ENCODE measurements around the gene ADAM15.

The ADAM15 gene

DNA sequence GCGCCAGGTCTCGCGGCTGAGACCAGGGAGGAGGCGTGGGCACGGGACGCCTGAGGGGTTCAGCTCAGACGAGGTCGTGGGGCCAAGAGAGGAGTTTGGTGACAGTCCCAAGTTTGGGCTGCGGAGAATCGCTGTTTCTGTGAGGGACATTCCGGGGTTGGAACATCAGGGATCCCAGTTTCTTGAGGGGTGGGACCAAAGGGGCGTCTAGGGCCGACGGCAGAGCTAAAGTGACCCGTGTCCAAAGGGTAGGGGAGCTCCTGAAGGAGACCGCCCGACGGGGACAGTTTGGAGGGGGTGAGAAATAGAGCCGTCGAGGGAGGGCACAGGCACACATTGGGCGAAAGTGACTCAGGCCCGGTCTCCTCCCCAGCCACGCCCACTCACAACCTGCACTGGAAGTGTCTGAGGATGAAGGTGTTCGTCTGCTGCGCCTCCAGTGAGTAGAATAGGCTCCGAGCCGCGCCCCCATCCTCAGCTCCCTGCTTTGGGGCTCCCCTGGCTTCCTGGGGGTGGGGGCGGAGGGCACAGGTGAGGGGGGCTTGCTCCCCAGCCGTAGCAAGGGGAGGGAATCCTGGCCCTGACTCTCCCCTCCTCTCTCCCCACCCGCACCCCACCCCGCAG is 34.5 kb downstream of the ADAM15 start:
- TF ChIP-seq, protein P1, sequence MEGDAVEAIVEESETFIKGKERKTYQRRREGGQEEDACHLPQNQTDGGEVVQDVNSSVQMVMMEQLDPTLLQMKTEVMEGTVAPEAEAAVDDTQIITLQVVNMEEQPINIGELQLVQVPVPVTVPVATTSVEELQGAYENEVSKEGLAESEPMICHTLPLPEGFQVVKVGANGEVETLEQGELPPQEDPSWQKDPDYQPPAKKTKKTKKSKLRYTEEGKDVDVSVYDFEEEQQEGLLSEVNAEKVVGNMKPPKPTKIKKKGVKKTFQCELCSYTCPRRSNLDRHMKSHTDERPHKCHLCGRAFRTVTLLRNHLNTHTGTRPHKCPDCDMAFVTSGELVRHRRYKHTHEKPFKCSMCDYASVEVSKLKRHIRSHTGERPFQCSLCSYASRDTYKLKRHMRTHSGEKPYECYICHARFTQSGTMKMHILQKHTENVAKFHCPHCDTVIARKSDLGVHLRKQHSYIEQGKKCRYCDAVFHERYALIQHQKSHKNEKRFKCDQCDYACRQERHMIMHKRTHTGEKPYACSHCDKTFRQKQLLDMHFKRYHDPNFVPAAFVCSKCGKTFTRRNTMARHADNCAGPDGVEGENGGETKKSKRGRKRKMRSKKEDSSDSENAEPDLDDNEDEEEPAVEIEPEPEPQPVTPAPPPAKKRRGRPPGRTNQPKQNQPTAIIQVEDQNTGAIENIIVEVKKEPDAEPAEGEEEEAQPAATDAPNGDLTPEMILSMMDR (IDR thresholded peaks at IDR 0.05; ENCODE audit: low read depth, low read length), result no peak
- no peak for DNase-seq (ENCODE audit: low read depth, low spot score)
- H3K4me3 ChIP-seq (ENCODE audit: low read depth, low read length), result peak overlapping the region; percentile 78
- in situ Hi-C loops (cut with HindIII; ENCODE audit: low sequenced_read_pairs), result no loop called here

DNA sequence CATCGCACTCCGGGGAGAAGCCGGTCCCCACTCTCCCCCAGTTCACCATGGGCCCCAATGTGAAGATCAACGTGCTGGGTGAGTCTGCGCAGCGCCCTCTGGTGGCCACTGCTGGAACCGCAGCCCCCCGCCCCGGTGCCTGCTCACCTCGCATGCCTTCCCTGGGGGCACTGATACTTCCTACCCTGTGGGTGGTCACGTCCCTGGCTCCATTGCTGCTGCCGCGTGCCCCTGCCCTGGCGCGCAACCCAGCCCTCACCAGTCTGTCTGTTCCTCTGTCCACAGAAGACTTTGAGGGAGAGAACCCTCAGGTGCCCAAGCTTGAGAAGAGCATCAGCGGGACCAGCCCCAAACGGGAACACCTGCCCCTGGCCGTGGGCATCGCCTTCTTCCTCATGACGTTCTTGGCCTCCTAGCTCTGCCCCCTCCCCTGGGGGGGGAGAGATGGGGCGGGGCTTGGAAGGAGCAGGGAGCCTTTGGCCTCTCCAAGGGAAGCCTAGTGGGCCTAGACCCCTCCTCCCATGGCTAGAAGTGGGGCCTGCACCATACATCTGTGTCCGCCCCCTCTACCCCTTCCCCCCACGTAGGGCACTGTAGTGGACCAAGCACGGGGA is 35.1 kb downstream of the ADAM15 start:
- no peak overlapping the region for H3K4me3 ChIP-seq (ENCODE audit: low read depth, low read length)
- in situ Hi-C loops (cut with HindIII; ENCODE audit: low sequenced_read_pairs), result no loop called here
- TF ChIP-seq, protein P1 (IDR thresholded peaks at IDR 0.05; ENCODE audit: low read depth, low read length), result peak; percentile 96
- no peak for DNase-seq (ENCODE audit: low read depth, low spot score)

DNA sequence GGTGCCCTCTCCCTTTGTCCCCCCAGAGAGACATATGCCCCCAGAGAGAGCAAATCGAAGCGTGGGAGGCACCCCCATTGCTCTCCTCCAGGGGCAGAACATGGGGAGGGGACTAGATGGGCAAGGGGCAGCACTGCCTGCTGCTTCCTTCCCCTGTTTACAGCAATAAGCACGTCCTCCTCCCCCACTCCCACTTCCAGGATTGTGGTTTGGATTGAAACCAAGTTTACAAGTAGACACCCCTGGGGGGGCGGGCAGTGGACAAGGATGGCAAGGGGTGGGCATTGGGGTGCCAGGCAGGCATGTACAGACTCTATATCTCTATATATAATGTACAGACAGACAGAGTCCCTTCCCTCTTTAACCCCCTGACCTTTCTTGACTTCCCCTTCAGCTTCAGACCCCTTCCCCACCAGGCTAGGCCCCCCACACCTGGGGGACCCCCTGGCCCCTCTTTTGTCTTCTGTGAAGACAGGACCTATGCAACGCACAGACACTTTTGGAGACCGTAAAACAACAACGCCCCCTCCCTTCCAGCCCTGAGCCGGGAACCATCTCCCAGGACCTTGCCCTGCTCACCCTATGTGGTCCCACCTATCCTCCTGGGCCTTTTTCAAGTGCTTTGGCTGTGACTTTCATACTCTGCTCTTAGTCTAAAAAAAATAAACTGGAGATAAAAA is 35.9 kb downstream of the ADAM15 start:
- in situ Hi-C loops (cut with HindIII; ENCODE audit: low sequenced_read_pairs), result no loop called here
- H3K4me3 ChIP-seq (ENCODE audit: low read depth, low read length), result no peak overlapping the region
- TF ChIP-seq, protein P1 (IDR thresholded peaks at IDR 0.05; ENCODE audit: low read depth, low read length), result no peak

DNA sequence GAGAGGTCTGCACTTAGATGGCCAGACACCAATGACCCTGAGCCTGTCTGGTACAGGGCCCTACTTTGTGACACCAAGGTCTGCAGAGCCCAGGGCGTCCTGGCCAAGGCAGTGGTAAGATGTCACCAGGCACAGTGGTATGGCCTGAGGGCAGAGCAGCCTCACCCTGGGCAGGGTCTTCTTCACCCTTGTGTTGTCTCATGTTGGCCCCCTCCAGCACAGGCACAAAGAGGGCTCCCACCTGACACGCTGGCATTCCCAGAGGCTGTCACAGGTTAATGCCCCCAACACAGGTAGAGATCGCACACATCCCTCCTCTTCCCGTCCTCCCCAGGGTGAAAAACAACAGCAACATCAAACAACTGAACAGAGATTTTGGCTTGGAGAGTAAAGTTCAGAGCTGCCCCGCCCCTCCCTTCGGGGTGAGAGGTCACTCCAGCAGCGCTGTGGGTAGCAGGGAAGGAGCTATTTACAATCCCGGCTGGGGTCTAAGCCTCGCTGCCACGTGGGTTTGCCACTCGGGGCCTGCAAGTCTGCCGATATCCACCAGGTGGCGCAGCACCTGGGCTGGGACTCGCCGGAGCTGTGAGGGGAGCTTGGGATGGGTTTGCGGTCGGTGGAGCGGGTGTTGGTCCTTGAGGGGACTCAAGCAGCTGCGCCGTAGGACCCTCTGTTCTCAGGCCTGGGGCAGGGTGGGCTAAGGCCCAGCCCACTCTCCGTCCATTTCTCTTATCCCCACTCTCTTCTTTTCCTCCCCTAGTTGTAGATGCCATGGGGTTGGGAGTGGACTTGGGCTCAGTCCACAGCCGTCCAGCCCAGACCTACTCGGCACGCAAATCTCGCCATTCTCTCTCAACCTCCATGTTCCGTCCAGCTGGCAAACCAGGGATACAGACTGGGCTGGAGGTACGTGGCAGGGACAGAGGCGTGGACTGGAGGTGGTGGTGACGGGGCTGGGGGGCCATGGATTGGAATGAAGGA is 40.2 kb downstream of the ADAM15 start:
- peak; percentile 63 for DNase-seq (ENCODE audit: low read depth, low spot score)
- no peak overlapping the region for H3K4me3 ChIP-seq (ENCODE audit: low read depth, low read length)
- in situ Hi-C loops (cut with HindIII; ENCODE audit: low sequenced_read_pairs), result no loop called here
- TF ChIP-seq, protein P1 (IDR thresholded peaks at IDR 0.05; ENCODE audit: low read depth, low read length), result peak; percentile 98

More for the DNA sequence above, 35.9 kb downstream of the ADAM15 start:
- no peak for DNase-seq (ENCODE audit: low read depth, low spot score)

DNA sequence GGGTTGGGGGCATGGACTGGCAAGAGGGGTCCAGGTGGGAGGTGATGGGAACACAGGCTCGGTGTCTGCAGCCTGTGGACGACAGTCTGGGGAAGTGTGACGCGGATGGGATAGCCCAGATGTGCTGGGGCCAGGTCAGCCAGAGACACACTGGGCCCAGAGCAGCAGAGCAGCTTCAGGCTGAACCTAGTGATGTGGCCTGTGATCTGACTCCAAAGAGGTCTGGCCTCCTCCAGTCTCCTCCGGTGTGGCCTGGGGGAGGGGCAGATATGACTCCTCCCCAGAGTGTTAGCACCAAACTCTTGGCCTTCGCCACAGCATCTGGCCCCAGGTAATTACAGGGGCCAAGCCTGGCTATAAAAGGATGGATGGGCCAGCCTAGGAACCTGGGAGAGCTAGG is 41.0 kb downstream of the ADAM15 start:
- H3K4me3 ChIP-seq (ENCODE audit: low read depth, low read length), result no peak overlapping the region
- in situ Hi-C loops (cut with HindIII; ENCODE audit: low sequenced_read_pairs), result no loop called here
- TF ChIP-seq, protein P1 (IDR thresholded peaks at IDR 0.05; ENCODE audit: low read depth, low read length), result no peak
- no peak for DNase-seq (ENCODE audit: low read depth, low spot score)

DNA sequence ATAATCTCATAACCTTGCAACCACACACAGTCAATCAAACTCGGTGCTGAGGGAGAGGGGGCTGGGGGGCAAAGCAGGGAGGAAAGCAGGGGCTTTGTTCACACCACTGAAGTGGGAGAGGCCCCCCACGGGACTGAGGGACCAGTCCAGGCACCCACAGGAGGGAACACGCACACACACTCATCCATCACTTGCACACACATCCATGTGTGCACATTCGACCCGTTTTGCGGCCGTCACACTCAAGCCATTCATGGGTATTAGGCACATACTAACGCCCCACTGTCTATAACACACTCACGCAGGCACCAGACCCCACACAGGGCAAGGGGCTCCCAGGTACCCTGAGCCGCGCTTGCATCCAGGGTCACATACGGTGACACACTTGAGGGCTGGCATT is 41.5 kb downstream of the ADAM15 start:
- in situ Hi-C loops (cut with HindIII; ENCODE audit: low sequenced_read_pairs), result no loop called here
- TF ChIP-seq, protein P1 (IDR thresholded peaks at IDR 0.05; ENCODE audit: low read depth, low read length), result no peak
- no peak overlapping the region for H3K4me3 ChIP-seq (ENCODE audit: low read depth, low read length)
- no peak for DNase-seq (ENCODE audit: low read depth, low spot score)
